ENCODE measurements around the gene CUL5. TPM values are rescaled to one million over a fixed set of nuclear protein-coding genes. Genes with fewer than 3 reads are reported as not detected.

Gene CUL5
- total and polyA plus RNA-seq, 2 donors from 2014 or later, result 9.4 to 38.9 TPM

DNA sequence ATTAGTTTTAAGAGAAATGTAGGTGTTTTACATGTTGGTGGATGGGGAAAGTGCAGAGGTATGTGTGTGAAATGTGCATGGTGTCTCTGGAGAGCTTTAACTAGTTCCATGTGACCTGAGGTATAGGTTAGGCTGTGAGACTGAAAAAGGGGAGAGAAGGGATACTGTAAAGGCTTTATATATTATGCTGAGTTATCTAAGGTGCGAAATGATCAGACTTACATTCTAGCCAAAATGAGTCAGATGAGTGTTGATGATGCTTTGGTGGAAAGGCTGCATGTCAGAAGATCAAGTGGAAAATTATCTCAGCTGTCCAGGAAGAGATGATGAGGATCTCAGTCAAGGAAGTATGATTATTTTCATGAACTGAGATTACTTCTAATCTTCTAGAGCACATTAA is 128.5 kb downstream of the CUL5 start:
- no peaks in the 10 kb centered on the region for H3K27me3 ChIP-seq (ENCODE audit: control insufficient read depth, insufficient read depth, low read length)
- no peak overlapping the region for H3K4me3 ChIP-seq (ENCODE audit: low read length in 3 of 3)
- FAIRE-seq (no peak), DNase-seq (no peak)
- no peak overlapping the region for H3K9ac ChIP-seq (ENCODE audit: low read length in 3 of 3)
- no peaks in the 10 kb centered on the region for H3K4me1 ChIP-seq (ENCODE audit: control insufficient read depth in 2 of 3, insufficient read depth in 2 of 3, low read depth in 1 of 3, low read length in 3 of 3)
- H3K9me3 ChIP-seq (ENCODE audit: control insufficient read depth in 2 of 3, insufficient read depth in 1 of 3, low read length in 3 of 3), result no peaks in the 10 kb centered on the region
- H3K36me3 ChIP-seq (ENCODE audit: control insufficient read depth in 2 of 3, insufficient read depth in 3 of 3, low read length in 3 of 3), result peaks cover 0 to 32% (median 26%) of the 10 kb centered on the region in 3 donors
- TF ChIP-seq, protein P1, sequence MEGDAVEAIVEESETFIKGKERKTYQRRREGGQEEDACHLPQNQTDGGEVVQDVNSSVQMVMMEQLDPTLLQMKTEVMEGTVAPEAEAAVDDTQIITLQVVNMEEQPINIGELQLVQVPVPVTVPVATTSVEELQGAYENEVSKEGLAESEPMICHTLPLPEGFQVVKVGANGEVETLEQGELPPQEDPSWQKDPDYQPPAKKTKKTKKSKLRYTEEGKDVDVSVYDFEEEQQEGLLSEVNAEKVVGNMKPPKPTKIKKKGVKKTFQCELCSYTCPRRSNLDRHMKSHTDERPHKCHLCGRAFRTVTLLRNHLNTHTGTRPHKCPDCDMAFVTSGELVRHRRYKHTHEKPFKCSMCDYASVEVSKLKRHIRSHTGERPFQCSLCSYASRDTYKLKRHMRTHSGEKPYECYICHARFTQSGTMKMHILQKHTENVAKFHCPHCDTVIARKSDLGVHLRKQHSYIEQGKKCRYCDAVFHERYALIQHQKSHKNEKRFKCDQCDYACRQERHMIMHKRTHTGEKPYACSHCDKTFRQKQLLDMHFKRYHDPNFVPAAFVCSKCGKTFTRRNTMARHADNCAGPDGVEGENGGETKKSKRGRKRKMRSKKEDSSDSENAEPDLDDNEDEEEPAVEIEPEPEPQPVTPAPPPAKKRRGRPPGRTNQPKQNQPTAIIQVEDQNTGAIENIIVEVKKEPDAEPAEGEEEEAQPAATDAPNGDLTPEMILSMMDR (IDR thresholded peaks at IDR 0.05; ENCODE audit: borderline replicate concordance, extremely low read depth, insufficient read depth), result no peak
- intact Hi-C loops (cut with DNase I), result no loop called here
- no peak overlapping the region for H3K27ac ChIP-seq (ENCODE audit: low read depth in 2 of 2, low read length in 2 of 2)

DNA sequence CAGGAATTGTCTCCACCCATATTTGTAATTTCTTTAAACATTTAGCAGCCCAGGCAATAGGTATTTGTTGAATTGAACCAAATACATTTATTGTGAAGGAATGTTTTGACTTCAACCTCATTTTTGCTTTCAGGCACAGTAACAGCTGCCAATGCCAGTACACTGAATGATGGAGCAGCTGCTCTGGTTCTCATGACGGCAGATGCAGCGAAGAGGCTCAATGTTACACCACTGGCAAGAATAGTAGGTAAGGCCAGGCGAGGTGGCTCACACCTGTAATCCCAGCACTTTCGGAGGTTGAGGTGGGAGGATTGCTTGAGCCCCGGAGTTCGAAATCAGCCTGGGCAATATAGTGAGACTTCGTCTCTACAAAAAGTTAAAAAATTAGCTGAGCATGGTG is 133.6 kb downstream of the CUL5 start:
- no peaks in the 10 kb centered on the region for H3K9me3 ChIP-seq (ENCODE audit: control insufficient read depth in 2 of 3, insufficient read depth in 1 of 3, low read length in 3 of 3)
- FAIRE-seq, result no peak
- no peak overlapping the region for H3K9ac ChIP-seq (ENCODE audit: low read length in 3 of 3)
- TF ChIP-seq, protein P1 (IDR thresholded peaks at IDR 0.05; ENCODE audit: borderline replicate concordance, extremely low read depth, insufficient read depth), result no peak
- H3K4me3 ChIP-seq (ENCODE audit: low read length in 3 of 3), result no peak overlapping the region
- no peak overlapping the region for H3K27ac ChIP-seq (ENCODE audit: low read depth in 2 of 2, low read length in 2 of 2)
- no peak for DNase-seq
- no peaks in the 10 kb centered on the region for H3K27me3 ChIP-seq (ENCODE audit: control insufficient read depth, insufficient read depth, low read length)
- no peaks in the 10 kb centered on the region for H3K4me1 ChIP-seq (ENCODE audit: control insufficient read depth in 2 of 3, insufficient read depth in 2 of 3, low read depth in 1 of 3, low read length in 3 of 3)
- intact Hi-C loops (cut with DNase I), result no loop called here
- peaks cover 0 to 49% (median 45%) of the 10 kb centered on the region in 3 donors for H3K36me3 ChIP-seq (ENCODE audit: control insufficient read depth in 2 of 3, insufficient read depth in 3 of 3, low read length in 3 of 3)

DNA sequence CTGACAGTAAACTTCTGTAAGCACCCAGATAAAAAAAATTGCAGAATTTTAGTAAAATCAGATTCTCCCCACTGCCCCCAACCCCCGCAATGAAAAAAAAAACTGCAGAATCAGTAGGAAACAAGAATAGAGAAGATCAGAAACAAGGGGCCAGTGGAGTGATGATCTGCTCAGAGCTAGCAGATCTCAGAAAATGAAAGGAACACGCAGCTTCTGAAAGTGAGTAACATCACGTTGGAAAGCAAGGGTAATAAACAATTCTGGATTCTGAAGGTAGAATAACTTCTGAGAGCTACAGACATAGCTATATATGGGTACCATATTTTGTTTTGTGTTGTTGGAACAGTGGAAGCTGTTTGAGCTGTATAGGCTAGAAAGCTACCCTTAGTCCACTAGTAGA is 135.9 kb downstream of the CUL5 start:
- TF ChIP-seq, protein P1 (IDR thresholded peaks at IDR 0.05; ENCODE audit: borderline replicate concordance, extremely low read depth, insufficient read depth), result no peak
- Histone ChIP-seq H3K36me3 (ENCODE audit: control insufficient read depth in 2 of 3, insufficient read depth in 3 of 3, low read length in 3 of 3) (peaks cover 0 to 51% (median 45%) of the 10 kb centered on the region in 3 donors), H3K27me3 (ENCODE audit: control insufficient read depth, insufficient read depth, low read length) (no peaks in the 10 kb centered on the region), H3K27ac (ENCODE audit: low read depth in 2 of 2, low read length in 2 of 2) (no peak overlapping the region), H3K4me1 (ENCODE audit: control insufficient read depth in 2 of 3, insufficient read depth in 2 of 3, low read depth in 1 of 3, low read length in 3 of 3) (peaks cover 0 to 5% (median 0%) of the 10 kb centered on the region in 3 donors), H3K4me3 (ENCODE audit: low read length in 3 of 3) (no peak overlapping the region), H3K9me3 (ENCODE audit: control insufficient read depth in 2 of 3, insufficient read depth in 1 of 3, low read length in 3 of 3) (no peaks in the 10 kb centered on the region), H3K9ac (ENCODE audit: low read length in 3 of 3) (no peak overlapping the region)
- DNase-seq (no peak), FAIRE-seq (no peak)
- intact Hi-C loops (cut with DNase I), result no loop called here

DNA sequence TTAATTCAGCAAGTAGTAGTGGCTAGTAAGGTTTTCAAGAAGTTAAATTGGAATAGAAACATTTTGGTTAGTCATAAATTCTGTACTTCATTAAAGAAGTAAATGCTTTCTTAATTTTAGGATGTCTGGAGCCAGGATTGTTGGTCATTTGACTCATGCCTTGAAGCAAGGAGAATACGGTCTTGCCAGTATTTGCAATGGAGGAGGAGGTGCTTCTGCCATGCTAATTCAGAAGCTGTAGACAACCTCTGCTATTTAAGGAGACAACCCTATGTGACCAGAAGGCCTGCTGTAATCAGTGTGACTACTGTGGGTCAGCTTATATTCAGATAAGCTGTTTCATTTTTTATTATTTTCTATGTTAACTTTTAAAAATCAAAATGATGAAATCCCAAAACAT is 138.5 kb downstream of the CUL5 start:
- intact Hi-C loops (cut with DNase I), result no loop called here
- Histone ChIP-seq H3K4me3 (ENCODE audit: low read length in 3 of 3) (no peak overlapping the region), H3K9ac (ENCODE audit: low read length in 3 of 3) (no peak overlapping the region), H3K36me3 (ENCODE audit: control insufficient read depth in 2 of 3, insufficient read depth in 3 of 3, low read length in 3 of 3) (peaks cover 2 to 50% (median 42%) of the 10 kb centered on the region in 3 donors), H3K27ac (ENCODE audit: low read depth in 2 of 2, low read length in 2 of 2) (no peak overlapping the region), H3K9me3 (ENCODE audit: control insufficient read depth in 2 of 3, insufficient read depth in 1 of 3, low read length in 3 of 3) (no peaks in the 10 kb centered on the region), H3K4me1 (ENCODE audit: control insufficient read depth in 2 of 3, insufficient read depth in 2 of 3, low read depth in 1 of 3, low read length in 3 of 3) (peaks cover 0 to 5% (median 0%) of the 10 kb centered on the region in 3 donors), H3K27me3 (ENCODE audit: control insufficient read depth, insufficient read depth, low read length) (no peaks in the 10 kb centered on the region)
- FAIRE-seq, result no peak
- TF ChIP-seq, protein P1 (IDR thresholded peaks at IDR 0.05; ENCODE audit: borderline replicate concordance, extremely low read depth, insufficient read depth), result no peak
- DNase-seq, result no peak

All from kidney (tissue), 14 donors.